Measurements from ENCODE around the gene CCDC102B. TPM values are rescaled to one million over a fixed set of nuclear protein-coding genes. Genes with fewer than 3 reads are reported as not detected.

CCDC102B gene
- total and polyA plus RNA-seq, 2 of the 8 experiments (the other 6 are each of a cell fraction or from before 2014, with no cell fraction given) = 0.80 to 1.1 TPM

DNA sequence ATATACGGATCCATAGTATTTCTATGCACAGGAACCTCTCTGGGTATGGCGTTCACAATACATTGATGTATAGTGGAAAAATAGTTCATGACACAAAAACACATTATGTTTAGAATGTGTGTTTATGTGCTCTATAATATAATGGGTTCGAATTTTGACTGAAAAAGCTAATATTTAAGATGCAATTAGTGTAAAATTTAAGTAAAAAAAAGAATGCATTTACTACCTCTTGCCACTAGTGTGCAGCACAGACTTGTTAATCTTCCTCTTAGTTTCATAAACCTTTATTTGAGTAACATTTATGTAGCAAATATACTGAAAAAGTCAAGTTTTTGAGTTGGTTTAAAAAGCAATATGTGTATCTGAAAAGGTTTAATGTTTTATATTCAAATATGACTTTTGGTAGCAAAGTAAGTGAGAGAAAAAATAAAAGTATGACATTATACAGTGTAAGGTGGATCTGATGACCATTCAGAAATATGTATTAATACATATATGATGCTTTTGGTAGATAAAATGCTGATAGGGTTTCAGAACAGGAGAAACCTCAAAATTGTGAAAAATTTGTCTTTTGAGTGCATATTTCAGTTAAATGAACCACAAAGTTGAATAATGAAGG, 49.4 kb downstream of the CCDC102B start (continued):
- TF ChIP-seq EGR1 (IDR thresholded peaks at IDR 0.05; ENCODE audit: borderline replicate concordance, low read depth, low read length) = no peak
- TF ChIP-seq GTF2F1 (IDR thresholded peaks at IDR 0.05; ENCODE audit: borderline replicate concordance, low read depth, low read length) = no peak
- no peak for TF ChIP-seq SIX5 (IDR thresholded peaks at IDR 0.05; ENCODE audit: low read depth, low read length)
